Neural cell (in vitro differentiated cells): ENCODE data around the gene HVCN1. TPM values are rescaled to one million over a fixed set of nuclear protein-coding genes. Genes with fewer than 3 reads are reported as not detected.
A peak's percentile ranks its signal among the peaks of the same experiment; 100 is the strongest.
"Not testable (repeated sequence)": the region's sequence is repeated elsewhere in the genome, so short reads cannot be mapped to it uniquely, and the experiment has no call there.

Experiments
- H2AFZ ChIP-seq: fragments of 200-600, 300-800 bp; sonication (generic), shearing (Covaris generic); 2 replicates; pipeline ENCODE4 v1.6.0; 2014; ENCODE audit warnings: low read depth, mild to moderate bottlenecking, antibody characterized with exemption, low read length, moderate library complexity
- H3F3A ChIP-seq: fragments of 200-600 bp; shearing (Covaris generic); 2 replicates; pipeline ENCODE4 v1.6.1; 2016; ENCODE audit warnings: mild to moderate bottlenecking, moderate library complexity, mixed read lengths, antibody characterized with exemption, low read length; ENCODE audit not compliant: insufficient read depth, poor library complexity, severe bottlenecking
- H3K27ac ChIP-seq: fragments of 200-600, 300-800 bp; sonication (generic), shearing (Covaris generic); 2 replicates; pipeline ENCODE4 v1.5.1; 2014; ENCODE audit warnings: mild to moderate bottlenecking, low read length, moderate library complexity
- H3K27me3 ChIP-seq: fragments of 300-800, 200-600 bp; sonication (generic), shearing (Covaris generic); 2 replicates; pipeline ENCODE4 v1.6.0; 2014; ENCODE audit warnings: mild to moderate bottlenecking, low read depth, low read length, moderate library complexity; ENCODE audit not compliant: insufficient read depth
- H3K36me3 ChIP-seq: fragments of 300-800, 200-600 bp; sonication (generic), shearing (Covaris generic); 2 replicates; pipeline ENCODE4 v1.5.1; 2014; ENCODE audit warnings: mild to moderate bottlenecking, antibody characterized with exemption, low read length, moderate library complexity; ENCODE audit not compliant: insufficient read depth
- H3K4me2 ChIP-seq: fragments of 300-800, 200-600 bp; sonication (generic), shearing (Covaris generic); 2 replicates; pipeline ENCODE4 v1.6.0; 2014; ENCODE audit warnings: mild to moderate bottlenecking, low read length
- H3K4me3 ChIP-seq: fragments of 300-800, 200-600 bp; sonication (generic), shearing (Covaris generic); 2 replicates; pipeline ENCODE4 v1.5.1; 2014; ENCODE audit warnings: mild to moderate bottlenecking, low read length, moderate library complexity
- H3K79me2 ChIP-seq: fragments of 200-600 bp; shearing (Covaris generic); replicated peaks from 2 replicates; pipeline ENCODE4 v1.6.0; 2014; ENCODE audit warnings: mild to moderate bottlenecking, low read length, moderate library complexity; ENCODE audit not compliant: insufficient read depth
- H3K9ac ChIP-seq: fragments of 300-800, 200-600 bp; sonication (generic), shearing (Covaris generic); 2 replicates; pipeline ENCODE4 v1.6.1; 2016; ENCODE audit warnings: mild to moderate bottlenecking, low read length, mixed read lengths
- H3K9me2 ChIP-seq: fragments of 200-600 bp; shearing (Covaris generic); 2 replicates; pipeline ENCODE4 v1.6.1; 2016; ENCODE audit warnings: mild to moderate bottlenecking, low read length, mixed read lengths; ENCODE audit not compliant: insufficient read depth
- H3K9me3 ChIP-seq: fragments of 200-600, 300-800 bp; sonication (generic), shearing (Covaris generic); 2 replicates; pipeline ENCODE4 v1.6.1; 2016; ENCODE audit warnings: mild to moderate bottlenecking, mixed run types, low read length, moderate library complexity, mixed read lengths
- H4K20me1 ChIP-seq: fragments of 200-600 bp; shearing (Covaris generic); 2 replicates; pipeline ENCODE4 v1.6.1; 2016; ENCODE audit warnings: mild to moderate bottlenecking, mixed run types; ENCODE audit not compliant: insufficient read depth
- EP300 ChIP-seq: fragments of 450-650 bp; conservative IDR thresholded peaks from 2 replicates; pipeline ENCODE4 v1.6.1; 2014; ENCODE audit warnings: antibody characterized with exemption, mild to moderate bottlenecking, moderate library complexity; ENCODE audit not compliant: poor library complexity, severe bottlenecking
- EZH2 ChIP-seq: fragments of 200-600, 300-800 bp; shearing (Covaris generic), sonication (generic); IDR thresholded peaks from 2 replicates; pipeline ENCODE4 v1.6.1; 2014; ENCODE audit warnings: antibody characterized with exemption, low read length, borderline replicate concordance, mild to moderate bottlenecking; ENCODE audit not compliant: insufficient read depth, poor library complexity, severe bottlenecking
- MXI1 ChIP-seq: fragments of 450-650 bp; conservative IDR thresholded peaks from 2 replicates; pipeline ENCODE4 v1.6.1; 2014; ENCODE audit warnings: antibody characterized with exemption, mild to moderate bottlenecking; ENCODE audit not compliant: poor library complexity, severe bottlenecking
- POLR2AphosphoS5 ChIP-seq: IDR thresholded peaks from 2 replicates; pipeline ENCODE4 v1.6.1; 2012
- RAD21 ChIP-seq: fragments of 450-650 bp; conservative IDR thresholded peaks from 2 replicates; pipeline ENCODE4 v1.6.1; 2014; ENCODE audit warnings: antibody characterized with exemption, mild to moderate bottlenecking, moderate library complexity
- SMC3 ChIP-seq: fragments of 450-650 bp; conservative IDR thresholded peaks from 2 replicates; pipeline ENCODE4 v1.6.1; 2014; ENCODE audit warnings: antibody characterized with exemption, mild to moderate bottlenecking, moderate library complexity; ENCODE audit not compliant: poor library complexity
- TAF1 ChIP-seq: IDR thresholded peaks from 2 replicates; pipeline ENCODE4 v1.6.1; 2012; ENCODE audit warnings: low read depth
- polyA plus RNA-seq: library from polyadenylated mRNA; depleted of rRNA; stranded (reverse); fragments of >200 nt; gene quantifications from 2 replicates; pipeline ENCODE4 v1.2.3, GENCODE V29; 2014
- TF ChIP-seq, protein P1 (sequence below): fragments of 450-650 bp; IDR thresholded peaks from 2 replicates; pipeline ENCODE4 v1.5.1; 2014; ENCODE audit warnings: antibody characterized with exemption, mild to moderate bottlenecking, moderate library complexity; ENCODE audit not compliant: poor library complexity, severe bottlenecking
- TF ChIP-seq, protein P2 (sequence below): IDR thresholded peaks from 2 replicates; pipeline ENCODE4 v1.6.1; 2012; ENCODE audit warnings: borderline replicate concordance

The HVCN1 gene
- polyA plus RNA-seq, 1 donor from 2014 or later: not detected

DNA sequence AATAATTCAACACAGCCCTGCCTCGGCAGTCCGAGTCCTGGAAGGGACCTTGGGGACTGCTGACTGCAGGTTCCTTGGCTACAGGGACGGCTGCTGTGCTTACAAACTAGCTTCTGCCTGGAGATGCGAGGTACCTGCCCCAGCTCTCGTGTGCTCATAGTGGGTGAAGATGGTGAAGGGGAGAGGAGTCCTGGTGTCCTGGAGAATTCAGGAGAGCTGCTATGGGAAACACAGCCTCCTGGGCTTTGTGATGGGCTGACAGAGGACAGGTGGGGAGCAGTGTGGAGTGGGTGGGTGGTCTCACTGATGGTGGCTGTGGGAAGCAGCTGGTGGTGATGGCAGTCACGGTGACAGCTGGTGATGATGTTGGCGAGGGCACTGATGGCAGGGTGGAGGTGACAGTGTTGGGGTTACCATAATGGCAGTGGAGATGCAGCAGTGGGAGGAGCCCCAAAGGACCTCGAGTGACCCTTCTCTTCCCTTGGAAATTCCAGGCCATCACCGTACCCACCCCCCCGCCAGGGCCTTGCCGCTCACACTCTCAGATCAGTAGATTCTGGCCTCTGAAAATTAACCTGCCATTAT lies 32.8 kb downstream of the HVCN1 start:
- TF ChIP-seq EZH2: no peak
- TF ChIP-seq SMC3: no peak
- no peak overlapping the region for H3K27ac ChIP-seq
- no peak overlapping the region for H3K9ac ChIP-seq

DNA sequence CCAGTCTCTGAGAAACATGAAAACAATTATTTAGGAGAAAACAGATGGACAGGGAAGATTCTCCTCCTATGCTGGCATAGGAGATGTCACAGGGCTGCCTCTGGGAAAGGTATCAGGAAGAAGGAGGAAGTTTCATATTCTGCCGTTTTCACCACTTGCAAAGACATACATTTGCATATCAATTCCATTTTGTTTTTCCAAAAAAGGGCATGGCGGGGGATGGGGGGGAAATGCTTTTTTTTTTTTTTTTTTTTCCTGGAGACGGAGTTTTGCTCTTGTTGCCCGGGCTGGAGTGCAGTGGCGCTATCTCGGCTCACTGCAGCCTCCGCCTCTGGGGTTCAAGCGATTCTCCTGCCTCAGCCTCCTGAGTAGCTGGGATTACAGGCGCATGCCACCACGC lies 34.7 kb downstream of the HVCN1 start:
- not testable (repeated sequence) for H3K27ac ChIP-seq, H3K27me3 ChIP-seq, H3F3A ChIP-seq, H3K9ac ChIP-seq, H3K79me2 ChIP-seq, H4K20me1 ChIP-seq, H3K4me3 ChIP-seq, H2AFZ ChIP-seq, H3K9me3 ChIP-seq, H3K9me2 ChIP-seq, H3K36me3 ChIP-seq, H3K4me2 ChIP-seq

More for the DNA sequence above, 32.8 kb downstream of the HVCN1 start:
- no peaks in the 10 kb centered on the region for H3K36me3 ChIP-seq
- H4K20me1 ChIP-seq: no peaks in the 10 kb centered on the region
- H3F3A ChIP-seq: no peaks in the 10 kb centered on the region
- no peak overlapping the region for H2AFZ ChIP-seq
- no peaks in the 10 kb centered on the region for H3K9me3 ChIP-seq
- no peaks in the 10 kb centered on the region for H3K27me3 ChIP-seq
- no peaks in the 10 kb centered on the region for H3K79me2 ChIP-seq
- no peak overlapping the region for H3K4me2 ChIP-seq
- H3K4me3 ChIP-seq: no peak overlapping the region
- no peaks in the 10 kb centered on the region for H3K9me2 ChIP-seq

DNA sequence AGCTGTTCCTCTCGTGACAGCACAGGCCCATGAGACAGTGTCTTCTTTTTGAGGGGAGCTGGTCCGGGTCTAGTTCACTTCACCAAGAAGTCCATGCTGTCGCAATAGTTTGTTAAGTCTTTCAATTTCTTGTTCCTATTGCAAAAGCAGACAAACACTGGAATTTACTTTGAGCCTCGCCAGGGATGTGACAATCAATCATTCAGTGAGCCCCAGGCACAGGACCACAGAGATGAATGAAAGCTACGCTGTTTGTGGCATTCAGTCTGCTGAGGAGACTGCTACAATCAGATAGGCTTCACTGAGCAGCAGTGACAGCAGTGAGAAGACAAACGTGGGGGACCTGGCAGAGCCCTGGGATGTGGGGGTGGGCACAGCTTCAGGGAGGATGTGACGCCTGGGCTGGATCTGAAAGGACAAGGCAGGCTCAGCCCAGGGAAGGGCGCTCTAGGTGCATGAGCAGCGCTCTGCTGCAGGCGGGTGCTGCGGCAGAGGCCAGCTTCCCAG lies 39.5 kb downstream of the HVCN1 start:
- TF ChIP-seq, protein P1, sequence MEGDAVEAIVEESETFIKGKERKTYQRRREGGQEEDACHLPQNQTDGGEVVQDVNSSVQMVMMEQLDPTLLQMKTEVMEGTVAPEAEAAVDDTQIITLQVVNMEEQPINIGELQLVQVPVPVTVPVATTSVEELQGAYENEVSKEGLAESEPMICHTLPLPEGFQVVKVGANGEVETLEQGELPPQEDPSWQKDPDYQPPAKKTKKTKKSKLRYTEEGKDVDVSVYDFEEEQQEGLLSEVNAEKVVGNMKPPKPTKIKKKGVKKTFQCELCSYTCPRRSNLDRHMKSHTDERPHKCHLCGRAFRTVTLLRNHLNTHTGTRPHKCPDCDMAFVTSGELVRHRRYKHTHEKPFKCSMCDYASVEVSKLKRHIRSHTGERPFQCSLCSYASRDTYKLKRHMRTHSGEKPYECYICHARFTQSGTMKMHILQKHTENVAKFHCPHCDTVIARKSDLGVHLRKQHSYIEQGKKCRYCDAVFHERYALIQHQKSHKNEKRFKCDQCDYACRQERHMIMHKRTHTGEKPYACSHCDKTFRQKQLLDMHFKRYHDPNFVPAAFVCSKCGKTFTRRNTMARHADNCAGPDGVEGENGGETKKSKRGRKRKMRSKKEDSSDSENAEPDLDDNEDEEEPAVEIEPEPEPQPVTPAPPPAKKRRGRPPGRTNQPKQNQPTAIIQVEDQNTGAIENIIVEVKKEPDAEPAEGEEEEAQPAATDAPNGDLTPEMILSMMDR: peak; percentile 27
- no peak for TF ChIP-seq RAD21
- TF ChIP-seq TAF1: no peak
- H3K27ac ChIP-seq: no peak overlapping the region

DNA sequence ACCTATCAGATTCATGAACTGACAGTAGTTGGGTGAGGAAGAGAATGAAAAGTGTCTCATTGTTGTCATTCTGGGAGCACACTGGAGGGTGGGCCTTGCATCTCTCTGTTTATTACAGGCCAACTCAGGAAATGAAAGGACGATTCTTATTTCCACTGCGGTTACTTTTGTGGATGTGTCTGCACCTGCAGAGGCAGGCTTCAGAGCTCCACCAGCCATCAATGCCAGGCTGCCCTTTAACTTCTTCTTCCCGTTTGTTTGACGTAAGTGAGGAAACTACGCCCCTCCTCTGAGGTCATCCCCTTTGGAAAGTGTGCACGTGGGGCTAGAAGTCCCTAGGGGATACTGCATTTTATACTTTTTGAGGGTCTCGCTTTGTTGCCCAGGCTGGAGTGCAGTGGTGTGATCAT lies 41.3 kb downstream of the HVCN1 start:
- no peak overlapping the region for H3K4me3 ChIP-seq
- no peaks in the 10 kb centered on the region for H3K79me2 ChIP-seq
- no peak overlapping the region for H3K9ac ChIP-seq
- H3K9me2 ChIP-seq: no peaks in the 10 kb centered on the region
- H3F3A ChIP-seq: no peaks in the 10 kb centered on the region
- no peaks in the 10 kb centered on the region for H3K36me3 ChIP-seq
- H3K9me3 ChIP-seq: no peaks in the 10 kb centered on the region
- H2AFZ ChIP-seq: no peak overlapping the region
- H3K27me3 ChIP-seq: no peaks in the 10 kb centered on the region
- TF ChIP-seq SMC3: no peak
- no peak for TF ChIP-seq TAF1
- TF ChIP-seq, protein P2, sequence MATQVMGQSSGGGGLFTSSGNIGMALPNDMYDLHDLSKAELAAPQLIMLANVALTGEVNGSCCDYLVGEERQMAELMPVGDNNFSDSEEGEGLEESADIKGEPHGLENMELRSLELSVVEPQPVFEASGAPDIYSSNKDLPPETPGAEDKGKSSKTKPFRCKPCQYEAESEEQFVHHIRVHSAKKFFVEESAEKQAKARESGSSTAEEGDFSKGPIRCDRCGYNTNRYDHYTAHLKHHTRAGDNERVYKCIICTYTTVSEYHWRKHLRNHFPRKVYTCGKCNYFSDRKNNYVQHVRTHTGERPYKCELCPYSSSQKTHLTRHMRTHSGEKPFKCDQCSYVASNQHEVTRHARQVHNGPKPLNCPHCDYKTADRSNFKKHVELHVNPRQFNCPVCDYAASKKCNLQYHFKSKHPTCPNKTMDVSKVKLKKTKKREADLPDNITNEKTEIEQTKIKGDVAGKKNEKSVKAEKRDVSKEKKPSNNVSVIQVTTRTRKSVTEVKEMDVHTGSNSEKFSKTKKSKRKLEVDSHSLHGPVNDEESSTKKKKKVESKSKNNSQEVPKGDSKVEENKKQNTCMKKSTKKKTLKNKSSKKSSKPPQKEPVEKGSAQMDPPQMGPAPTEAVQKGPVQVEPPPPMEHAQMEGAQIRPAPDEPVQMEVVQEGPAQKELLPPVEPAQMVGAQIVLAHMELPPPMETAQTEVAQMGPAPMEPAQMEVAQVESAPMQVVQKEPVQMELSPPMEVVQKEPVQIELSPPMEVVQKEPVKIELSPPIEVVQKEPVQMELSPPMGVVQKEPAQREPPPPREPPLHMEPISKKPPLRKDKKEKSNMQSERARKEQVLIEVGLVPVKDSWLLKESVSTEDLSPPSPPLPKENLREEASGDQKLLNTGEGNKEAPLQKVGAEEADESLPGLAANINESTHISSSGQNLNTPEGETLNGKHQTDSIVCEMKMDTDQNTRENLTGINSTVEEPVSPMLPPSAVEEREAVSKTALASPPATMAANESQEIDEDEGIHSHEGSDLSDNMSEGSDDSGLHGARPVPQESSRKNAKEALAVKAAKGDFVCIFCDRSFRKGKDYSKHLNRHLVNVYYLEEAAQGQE: no peak
- no peak for TF ChIP-seq POLR2AphosphoS5
- no peak for TF ChIP-seq EP300
- TF ChIP-seq MXI1: no peak
- TF ChIP-seq, protein P1: no peak
- TF ChIP-seq EZH2: no peak
- TF ChIP-seq RAD21: no peak
- H3K27ac ChIP-seq: no peak overlapping the region
- no peak overlapping the region for H3K4me2 ChIP-seq
- no peaks in the 10 kb centered on the region for H4K20me1 ChIP-seq

More for the DNA sequence above, 39.5 kb downstream of the HVCN1 start:
- Histone ChIP-seq H3K4me2 (no peak overlapping the region), H3K9me2 (no peaks in the 10 kb centered on the region), H3K27me3 (no peaks in the 10 kb centered on the region), H3K9me3 (no peaks in the 10 kb centered on the region), H3K79me2 (no peaks in the 10 kb centered on the region), H3K9ac (no peak overlapping the region), H3K4me3 (no peak overlapping the region), H4K20me1 (no peaks in the 10 kb centered on the region), H2AFZ (no peak overlapping the region), H3F3A (no peaks in the 10 kb centered on the region), H3K36me3 (no peaks in the 10 kb centered on the region)
